AG10803 (cell line): ENCODE data around the gene TICAM2.
A peak's percentile ranks its signal among the peaks of the same experiment; 100 is the strongest.
"Not testable (repeated sequence)": the region's sequence is repeated elsewhere in the genome, so short reads cannot be mapped to it uniquely, and the experiment has no call there.

Source experiments
- DNase-seq: peaks from one replicate; pipeline ENCODE4 v3.0.0; 2010; ENCODE audit warnings: low read depth
- H3K4me3 ChIP-seq: 2 replicates; pipeline ENCODE4 v1.5.1; 2011; ENCODE audit warnings: mild to moderate bottlenecking, low read length, control low read depth
- TF ChIP-seq, protein P1 (sequence below): conservative IDR thresholded peaks from 2 replicates; pipeline ENCODE4 v1.5.1; 2011; ENCODE audit warnings: mild to moderate bottlenecking, low read length, control low read depth, inconsistent platforms

TICAM2 gene, protein sequence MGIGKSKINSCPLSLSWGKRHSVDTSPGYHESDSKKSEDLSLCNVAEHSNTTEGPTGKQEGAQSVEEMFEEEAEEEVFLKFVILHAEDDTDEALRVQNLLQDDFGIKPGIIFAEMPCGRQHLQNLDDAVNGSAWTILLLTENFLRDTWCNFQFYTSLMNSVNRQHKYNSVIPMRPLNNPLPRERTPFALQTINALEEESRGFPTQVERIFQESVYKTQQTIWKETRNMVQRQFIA

DNA sequence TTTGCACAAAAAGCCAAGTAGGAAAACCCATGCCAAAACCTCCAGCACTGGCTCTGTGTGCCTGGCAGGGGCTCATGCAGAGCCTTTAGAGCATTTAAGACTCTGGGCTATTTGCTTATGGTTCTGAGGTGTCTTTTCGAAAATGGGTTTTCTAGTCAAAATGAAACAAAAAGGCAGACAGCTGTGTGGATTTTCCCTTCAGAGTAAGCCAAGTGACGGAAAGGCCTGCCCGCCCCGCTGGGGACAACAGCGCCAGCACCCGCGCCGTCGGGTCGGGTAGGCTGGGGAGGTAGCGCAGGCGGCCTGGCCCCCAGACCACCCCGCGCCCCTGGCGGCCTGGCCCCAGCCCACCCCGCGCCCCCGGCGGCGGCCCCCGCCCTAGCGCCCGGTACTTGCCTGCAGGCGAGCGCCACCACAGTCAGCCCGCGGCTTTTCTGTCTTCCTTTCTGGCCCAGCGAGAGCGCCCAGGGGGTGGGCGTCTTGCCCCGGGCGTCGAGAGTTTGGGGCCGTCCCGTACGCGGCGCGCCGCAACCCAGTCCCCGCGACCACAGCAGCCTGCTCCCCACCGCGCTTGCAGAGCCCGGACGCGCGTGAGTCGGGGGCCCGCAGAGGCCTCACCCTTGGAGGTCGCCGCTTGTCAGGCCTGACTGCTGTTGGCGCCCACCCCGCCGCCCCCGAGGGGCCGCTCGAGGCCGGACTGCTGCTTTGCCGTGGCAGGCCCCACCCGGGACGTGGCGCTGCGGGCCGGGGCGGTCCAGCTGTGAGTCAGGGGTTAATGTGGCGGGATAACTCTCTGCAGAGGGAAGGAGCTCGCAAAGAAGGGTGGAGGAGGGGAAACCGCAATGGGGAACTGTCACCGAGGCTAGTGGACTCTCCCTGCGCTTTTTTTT lies at the start of gene TICAM2:
TICAM2 (minus strand) TSS at position 779 of the 890 bp plus-strand sequence. CDS start 21,223 bp downstream, outside the sequence.
- peak; percentile 76 for DNase-seq
- TF ChIP-seq, protein P1, sequence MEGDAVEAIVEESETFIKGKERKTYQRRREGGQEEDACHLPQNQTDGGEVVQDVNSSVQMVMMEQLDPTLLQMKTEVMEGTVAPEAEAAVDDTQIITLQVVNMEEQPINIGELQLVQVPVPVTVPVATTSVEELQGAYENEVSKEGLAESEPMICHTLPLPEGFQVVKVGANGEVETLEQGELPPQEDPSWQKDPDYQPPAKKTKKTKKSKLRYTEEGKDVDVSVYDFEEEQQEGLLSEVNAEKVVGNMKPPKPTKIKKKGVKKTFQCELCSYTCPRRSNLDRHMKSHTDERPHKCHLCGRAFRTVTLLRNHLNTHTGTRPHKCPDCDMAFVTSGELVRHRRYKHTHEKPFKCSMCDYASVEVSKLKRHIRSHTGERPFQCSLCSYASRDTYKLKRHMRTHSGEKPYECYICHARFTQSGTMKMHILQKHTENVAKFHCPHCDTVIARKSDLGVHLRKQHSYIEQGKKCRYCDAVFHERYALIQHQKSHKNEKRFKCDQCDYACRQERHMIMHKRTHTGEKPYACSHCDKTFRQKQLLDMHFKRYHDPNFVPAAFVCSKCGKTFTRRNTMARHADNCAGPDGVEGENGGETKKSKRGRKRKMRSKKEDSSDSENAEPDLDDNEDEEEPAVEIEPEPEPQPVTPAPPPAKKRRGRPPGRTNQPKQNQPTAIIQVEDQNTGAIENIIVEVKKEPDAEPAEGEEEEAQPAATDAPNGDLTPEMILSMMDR, result no peak
- peak within 1 kb of the TSS; percentile 69 for H3K4me3 ChIP-seq

DNA sequence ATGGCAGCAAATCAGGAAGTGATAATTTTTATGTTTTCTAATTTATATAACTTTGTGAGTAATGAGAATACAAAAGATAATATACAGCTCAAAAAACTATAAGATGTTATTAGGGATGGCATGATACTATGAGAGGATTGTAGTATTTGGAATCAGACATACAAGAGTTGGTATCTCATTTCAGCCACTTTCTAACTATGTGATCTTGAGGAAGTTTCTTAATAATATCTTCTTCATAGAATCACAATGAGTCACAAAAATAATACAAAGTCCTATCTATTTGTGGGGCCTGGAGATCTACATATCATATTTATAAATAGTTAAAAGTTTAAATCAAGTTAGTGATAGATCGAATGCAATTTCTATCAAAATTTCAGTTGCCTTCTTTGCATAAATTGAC lies 47.3 kb upstream of the TICAM2 start:
- DNase-seq, result no peak
- TF ChIP-seq, protein P1, result no peak
- no peak overlapping the region for H3K4me3 ChIP-seq

DNA sequence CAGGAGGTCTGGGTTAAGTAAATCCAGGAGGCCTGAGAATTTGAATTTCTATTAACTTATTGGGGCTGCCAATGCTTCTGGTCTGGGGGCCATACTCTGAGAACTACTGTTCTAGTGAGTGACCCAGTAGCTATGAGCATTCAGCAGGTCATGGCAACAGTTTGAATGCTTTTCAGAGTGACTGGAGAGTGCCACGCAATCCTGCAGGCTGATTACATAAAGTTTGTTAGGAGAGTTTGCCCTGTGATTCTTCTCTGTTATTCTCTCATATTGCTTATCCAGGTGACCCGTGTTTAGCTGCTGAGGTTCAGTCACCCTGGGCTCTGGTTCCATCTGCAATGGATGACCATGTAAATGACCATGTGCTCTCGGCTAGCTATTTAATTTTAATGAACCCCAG lies 45.8 kb upstream of the TICAM2 start:
- DNase-seq, result no peak
- H3K4me3 ChIP-seq, result no peak overlapping the region
- TF ChIP-seq, protein P1, result no peak

DNA sequence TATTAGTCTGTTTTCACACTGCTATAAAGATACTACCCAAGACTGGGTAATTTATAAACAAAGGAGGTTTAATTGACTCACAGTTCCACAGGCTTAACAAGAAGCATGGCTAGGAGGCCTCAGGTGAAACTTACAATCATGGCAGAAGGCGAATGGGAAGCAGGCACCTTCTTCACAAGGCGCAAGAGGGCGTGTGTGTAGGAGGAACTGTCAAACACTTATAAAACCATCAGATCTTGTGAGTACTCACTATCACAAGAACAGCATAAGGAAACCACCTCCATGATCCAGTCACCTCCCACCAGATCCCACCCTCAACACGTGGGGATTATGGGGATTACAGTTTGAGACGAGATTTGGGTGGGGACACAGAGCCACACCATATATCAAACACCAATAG lies 43.1 kb upstream of the TICAM2 start:
- H3K4me3 ChIP-seq, DNase-seq: not testable (repeated sequence)

DNA sequence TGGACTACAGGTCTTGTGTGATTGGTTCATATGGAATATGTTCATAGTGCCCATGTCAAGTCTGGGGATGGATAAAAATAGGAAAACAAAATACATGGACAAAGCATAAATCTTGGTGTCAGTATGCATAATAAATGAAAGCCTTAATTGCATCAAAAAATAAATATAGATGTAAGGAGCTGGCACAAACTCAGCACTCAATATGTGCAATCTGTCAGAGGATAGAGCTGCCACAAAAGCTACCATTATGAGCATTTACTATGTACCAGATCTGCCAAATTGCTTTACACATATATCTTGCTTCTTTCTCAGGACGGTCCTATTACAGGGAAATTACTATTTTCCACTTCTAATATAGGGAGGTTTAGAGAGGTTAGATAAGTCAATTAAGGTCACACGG lies 41.8 kb upstream of the TICAM2 start:
- TF ChIP-seq, protein P1, result no peak
- no peak for DNase-seq
- H3K4me3 ChIP-seq, result no peak overlapping the region

DNA sequence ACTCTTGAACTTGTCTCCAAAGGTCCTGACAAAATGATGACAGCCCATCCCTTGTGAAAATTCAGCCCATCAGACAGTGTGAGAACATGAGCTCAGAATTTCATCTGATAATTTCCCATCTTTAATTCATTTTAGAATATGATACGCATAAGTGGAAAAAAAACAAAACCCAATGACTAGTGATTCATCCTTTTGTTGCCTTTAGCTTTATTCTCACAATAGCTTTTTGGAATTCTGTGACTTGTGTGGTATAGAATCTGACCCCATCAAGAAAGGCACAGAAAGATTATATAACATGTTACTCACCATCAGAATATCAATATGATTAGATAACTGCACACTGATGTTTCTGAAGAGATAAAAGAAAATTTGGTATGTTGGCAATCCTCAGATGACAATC lies 39.7 kb upstream of the TICAM2 start:
- DNase-seq, result no peak
- H3K4me3 ChIP-seq, result no peak overlapping the region
- TF ChIP-seq, protein P1, result no peak

DNA sequence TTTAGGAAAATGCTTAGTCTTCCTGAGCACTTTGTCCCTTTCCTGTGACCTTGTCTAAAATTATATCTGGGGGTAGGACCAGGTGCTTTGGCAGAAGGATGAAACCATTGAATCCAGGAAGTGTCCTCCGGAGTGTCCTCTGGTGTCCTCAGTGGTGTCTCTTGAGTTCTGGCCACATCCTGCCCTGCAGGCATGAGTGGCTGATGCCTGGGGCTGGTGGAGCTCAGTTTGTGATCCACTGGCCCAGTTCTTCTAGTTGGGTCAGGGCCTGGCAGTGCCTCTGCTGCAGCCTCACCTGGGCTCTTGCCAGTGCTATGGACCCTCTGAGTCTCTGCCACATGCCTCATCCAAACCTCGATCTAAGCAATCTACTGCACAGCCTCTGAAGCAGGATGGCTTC lies 38.0 kb upstream of the TICAM2 start:
- no peak overlapping the region for H3K4me3 ChIP-seq
- TF ChIP-seq, protein P1, result no peak
- DNase-seq, result no peak
